Peyer's patch (tissue), 4 donors: ENCODE data around the gene ICA1.

Experiments used
- CTCF ChIP-seq, 6 experiments: fragments of 450-650 bp in 4 of 6; fragments of 200-600 bp in 2 of 6; sonication (generic) in 1 of 6; IDR thresholded peaks; one replicate each; pipeline ENCODE4 v1.5.1; 2017 to 2019; ENCODE audit warnings: antibody characterized with exemption in 6 of 6, mild to moderate bottlenecking in 3 of 6, moderate library complexity in 1 of 6
- POLR2A ChIP-seq, 2 donors: fragments of 450-650 bp; IDR thresholded peaks; one replicate each; pipeline ENCODE4 v1.5.1; 2017; ENCODE audit warnings: antibody characterized with exemption in 2 of 2, mild to moderate bottlenecking in 2 of 2, moderate library complexity in 2 of 2

- TF ChIP-seq CTCF (IDR thresholded peaks at IDR 0.05) (no peak), POLR2A (IDR thresholded peaks at IDR 0.05) (no peak)
Observed at GRCh38 chr7:8282871-8283270, 20.9 kb upstream of the ICA1 start.
